HL-60/S4 (cell line): ENCODE data around the gene ARPC1A.
"Not testable (repeated sequence)": the region's sequence is repeated elsewhere in the genome, so short reads cannot be mapped to it uniquely, and the experiment has no call there.

Source experiments
- in situ Hi-C: fragments of 300-500 bp; cut with MboI; formaldehyde crosslinking; loops from 2 replicates; pipeline ENCODE4 v1.14.3; 2022; ENCODE audit warnings: low sequenced_read_pairs

Gene ARPC1A

DNA sequence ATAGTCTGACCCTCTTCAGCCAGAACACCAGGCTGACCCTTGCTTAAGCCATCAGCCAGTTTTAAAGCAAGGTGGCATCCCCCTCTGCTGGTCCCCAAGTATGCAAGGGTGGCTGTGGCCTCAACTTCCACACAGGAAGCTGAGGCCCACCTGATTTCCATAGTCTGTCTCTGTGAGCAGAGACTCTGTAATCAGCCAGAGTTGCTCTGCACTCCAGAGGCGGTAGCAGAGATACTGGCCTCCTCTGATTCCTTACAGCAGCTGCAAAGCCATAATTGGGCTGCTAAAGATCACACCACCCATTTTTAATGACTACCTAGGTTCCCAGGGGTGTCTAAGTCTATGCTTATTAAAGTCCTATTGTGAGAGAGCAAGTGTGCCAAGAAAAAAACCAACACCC lies 80.9 kb downstream of the ARPC1A start:
- in situ Hi-C loops: no loop called here

- in situ Hi-C loops: no loop called here
Measured at GRCh38 chr7:99407872-99408378, 82.2 kb downstream of the ARPC1A start.

- in situ Hi-C loops: no loop called here
Measured at GRCh38 chr7:99408379-99409191, 82.9 kb downstream of the ARPC1A start, which contains the start of the genes BUD31 and PDAP1. Gene BUD31, plus strand, starts transcription at chr7:99408969. Its CDS starts 2,124 bp downstream, at chr7:99411093. Gene PDAP1, minus strand, starts transcription at chr7:99408597. Its CDS starts 49 bp downstream, at chr7:99408548.

DNA sequence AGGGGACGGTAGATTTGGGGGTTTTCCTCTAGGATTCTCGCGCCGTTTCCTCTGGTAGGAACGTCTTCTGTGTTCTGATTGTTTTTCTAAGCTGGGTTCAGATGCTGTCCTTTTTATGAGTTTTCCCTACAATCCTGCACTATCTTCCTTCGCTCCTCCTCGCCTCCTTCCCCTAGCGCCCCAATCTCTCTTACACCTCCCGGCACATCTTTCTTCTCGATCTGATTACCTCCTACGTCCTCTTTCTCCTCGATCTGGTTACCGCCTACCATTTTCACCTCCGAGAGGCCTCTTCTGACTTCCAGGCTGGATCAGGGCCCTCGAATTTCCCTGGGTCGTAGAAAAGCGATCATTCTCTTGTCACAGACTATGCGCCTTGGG lies 83.5 kb downstream of the ARPC1A start:
- in situ Hi-C loops: no loop called here

DNA sequence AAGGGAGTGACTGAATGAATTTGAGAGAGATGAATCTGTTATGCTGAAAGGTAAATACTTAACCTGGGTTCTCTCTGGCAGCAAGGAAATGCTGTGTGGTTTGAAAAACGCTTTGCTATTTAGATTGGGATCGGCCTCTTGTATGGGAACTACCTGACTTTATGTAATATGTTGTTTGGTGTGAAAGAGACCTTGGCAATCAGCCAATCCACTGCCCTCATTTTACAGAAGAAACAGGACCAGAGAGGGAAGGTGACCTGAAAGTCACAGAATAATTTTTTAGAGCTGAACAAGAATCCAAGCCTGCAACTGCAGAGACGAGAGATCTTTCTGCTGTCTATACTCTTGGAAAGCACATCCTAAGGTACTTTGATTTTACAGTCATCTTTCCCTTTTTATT lies 84.1 kb downstream of the ARPC1A start:
- in situ Hi-C loops: no loop called here

DNA sequence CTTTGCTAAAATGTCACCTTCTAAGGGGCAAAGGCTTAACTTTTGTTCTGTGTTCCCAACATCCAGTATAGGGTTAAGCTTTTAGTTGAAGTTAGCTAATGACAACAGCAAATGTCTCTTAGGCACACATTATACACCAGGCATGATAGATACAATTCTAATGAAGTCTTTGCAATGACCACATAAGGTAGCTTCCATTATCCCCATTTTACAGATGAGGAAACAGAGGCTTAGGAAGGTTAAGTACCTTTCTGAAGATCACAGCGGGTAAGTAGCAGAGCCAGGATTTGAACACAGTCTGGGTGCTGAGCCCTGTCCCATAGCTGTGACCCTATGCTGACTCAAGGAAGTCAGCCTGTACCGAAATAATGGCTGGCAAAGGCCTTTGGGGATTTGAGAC lies 84.9 kb downstream of the ARPC1A start:
- in situ Hi-C loops: no loop called here

DNA sequence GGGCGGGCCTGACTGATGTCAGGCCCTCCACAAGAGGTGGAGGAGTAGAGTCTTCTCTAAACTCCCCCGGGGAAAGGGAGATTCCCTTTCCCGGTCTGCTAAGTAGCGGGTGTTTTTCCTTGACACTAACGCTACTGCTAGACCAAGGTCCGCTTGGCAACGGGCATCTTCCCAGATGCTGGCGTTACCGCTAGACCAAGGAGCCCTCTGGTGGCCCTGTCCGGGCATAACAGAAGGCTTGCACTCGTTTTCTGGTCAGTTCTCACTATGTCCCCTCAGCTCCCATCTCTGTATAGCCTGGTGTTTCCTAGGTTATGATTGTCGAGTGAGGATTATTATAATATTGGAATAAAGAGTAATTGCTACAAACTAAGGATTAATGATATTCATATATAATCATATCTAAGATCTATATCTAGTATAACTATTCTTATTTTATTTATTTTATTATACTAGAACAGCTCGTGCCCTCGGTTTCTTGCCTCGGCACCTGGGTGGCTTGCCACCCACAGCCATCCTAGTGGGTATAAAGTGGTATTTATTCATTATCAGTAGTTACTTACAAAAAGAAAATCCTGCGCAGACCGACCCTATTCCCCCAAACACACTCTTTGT lies 89.9 kb downstream of the ARPC1A start:
- in situ Hi-C loops: not testable (repeated sequence)
